ENCODE measurements around the gene NSUN2. TPM values are rescaled to one million over a fixed set of nuclear protein-coding genes. Genes with fewer than 3 reads are reported as not detected.
A peak's percentile ranks its signal among the peaks of the same experiment; 100 is the strongest.
"Not testable (repeated sequence)": the region's sequence is repeated elsewhere in the genome, so short reads cannot be mapped to it uniquely, and the experiment has no call there.

Gene NSUN2
- polyA plus RNA-seq, 2 of the 4 experiments (the other 2 are of a cell fraction) = 95.7 to 101 TPM

DNA sequence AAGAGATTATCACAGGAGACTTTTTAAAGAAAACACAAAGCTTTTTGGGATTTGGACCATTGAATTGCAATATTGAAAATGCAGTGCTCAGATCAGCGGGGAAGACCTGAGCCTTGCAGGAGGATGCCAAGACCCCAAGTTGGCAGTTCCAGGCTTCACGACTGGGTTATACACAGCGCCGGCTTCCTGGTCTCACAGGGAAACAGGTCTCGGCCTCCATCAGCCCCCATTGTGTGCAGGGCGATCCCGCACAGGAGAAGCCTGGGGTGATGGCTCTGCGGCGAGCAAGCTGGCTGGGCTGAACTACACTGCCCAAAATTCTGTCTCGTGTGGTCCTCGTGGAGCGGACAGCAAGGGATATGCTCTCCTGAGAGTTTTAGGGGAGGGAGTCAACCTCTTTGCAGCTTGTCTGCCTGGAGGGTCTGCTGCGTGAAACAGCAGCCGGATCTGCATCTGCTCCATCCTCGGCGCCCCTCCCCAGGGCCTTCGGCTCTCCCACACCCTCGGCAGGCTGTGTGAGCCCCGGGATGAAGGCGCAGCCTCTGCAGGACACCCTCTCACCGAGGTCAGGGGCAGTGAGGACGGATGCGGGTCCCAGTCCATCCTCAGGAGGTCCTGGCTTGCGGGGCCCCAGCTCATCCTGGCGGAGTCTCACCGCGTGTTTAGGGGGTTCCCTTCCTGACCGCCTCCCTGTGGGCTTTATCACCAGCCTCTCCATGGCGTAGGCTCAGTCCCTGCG is 60.6 kb downstream of the NSUN2 start:
- CTCF ChIA-PET = no interaction called here
- TF ChIP-seq ZC3H11A (IDR thresholded peaks at IDR 0.05) = no peak
- TF ChIP-seq NFE2L2 (conservative IDR thresholded peaks at IDR 0.05; ENCODE audit: low read length) = no peak
- TF ChIP-seq MYC (IDR thresholded peaks at IDR 0.05; ENCODE audit: borderline replicate concordance, low read length) = no peak
- TF ChIP-seq NR3C1 (IDR thresholded peaks at IDR 0.05) = no peak
- TF ChIP-seq CHD2 (IDR thresholded peaks at IDR 0.05; ENCODE audit: low read length, partially characterized antibody) = no peak

GRCh38 chr5:6571607-6572006 is 61.2 kb downstream of the NSUN2 start:
- H3K9me3 ChIP-seq; H3K4me2 ChIP-seq; DNase-seq (ENCODE audit: low read depth in 1 of 2, low spot score in 1 of 2); POLR2A ChIA-PET; ATAC-seq; H3K4me1 ChIP-seq; CTCF ChIA-PET; H3K4me3 ChIP-seq; FAIRE-seq; H3K27ac ChIP-seq: not testable (repeated sequence)
- WGBS (ENCODE audit: missing lambda C conversion rate) = 29% methylated on average over 2 of the region's 2 CpGs

More for the DNA sequence above, 60.6 kb downstream of the NSUN2 start:
- peak; percentile 22 to 37; a peak in 3 of 6 replicates for ATAC-seq
- Histone ChIP-seq H3K27ac (no peak overlapping the region), H3K4me2 (no peak overlapping the region), H3K9me3 (no peaks in the 10 kb centered on the region), H3K4me3 (no peak overlapping the region), H3K4me1 (no peaks in the 10 kb centered on the region)
- FAIRE-seq = no peak
- WGBS (ENCODE audit: missing lambda C conversion rate) = 53% methylated on average over 25 of the region's 30 CpGs
- POLR2A ChIA-PET = no interaction called here
- no peak for DNase-seq (ENCODE audit: low read depth in 1 of 2, low spot score in 1 of 2)

GRCh38 chr5:6570530-6570929 is 62.3 kb downstream of the NSUN2 start:
- TF ChIP-seq BHLHE40 (IDR thresholded peaks at IDR 0.05; ENCODE audit: low read depth, low read length) (no peak), HOXB5 (CRISPR knock-in tag; IDR thresholded peaks at IDR 0.05) (no peak), SMC3 (IDR thresholded peaks at IDR 0.05) (no peak), NPAS2 (CRISPR knock-in tag; IDR thresholded peaks at IDR 0.05; ENCODE audit: borderline replicate concordance) (no peak), ZC3H11A (IDR thresholded peaks at IDR 0.05) (no peak)
- DNase-seq (ENCODE audit: low read depth in 1 of 2, low spot score in 1 of 2) = no peak
- no peak for FAIRE-seq
- ATAC-seq = no peak
- H3K4me3 ChIP-seq = no peak overlapping the region
- no peak overlapping the region for H3K4me2 ChIP-seq
- no peak overlapping the region for H3K27ac ChIP-seq
- H3K4me1 ChIP-seq = no peaks in the 10 kb centered on the region
- POLR2A ChIA-PET = no interaction called here
- no peaks in the 10 kb centered on the region for H3K9me3 ChIP-seq
- CTCF ChIA-PET = no interaction called here
- 40% methylated on average over 5 of the region's 5 CpGs for WGBS (ENCODE audit: missing lambda C conversion rate)

GRCh38 chr5:6568889-6569288 is 64.0 kb downstream of the NSUN2 start:
- CTCF ChIA-PET = no interaction called here
- TF ChIP-seq TFCP2L1 (CRISPR knock-in tag; IDR thresholded peaks at IDR 0.05) (no peak), RNF2 (IDR thresholded peaks at IDR 0.05; ENCODE audit: borderline replicate concordance, low read depth) (no peak), MAFK (IDR thresholded peaks at IDR 0.05; ENCODE audit: partially characterized antibody) (no peak), ESRRA (IDR thresholded peaks at IDR 0.05; ENCODE audit: borderline replicate concordance, low read length) (no peak), BHLHE40 (IDR thresholded peaks at IDR 0.05; ENCODE audit: low read depth, low read length) (no peak), RARB (CRISPR knock-in tag; IDR thresholded peaks at IDR 0.05) (no peak), FOSL2 (IDR thresholded peaks at IDR 0.05) (no peak), FOSL2 (CRISPR knock-in tag; IDR thresholded peaks at IDR 0.05) (no peak), KDM1A (IDR thresholded peaks at IDR 0.05; ENCODE audit: low read depth) (no peak), MAZ (IDR thresholded peaks at IDR 0.05; ENCODE audit: borderline replicate concordance, low read depth, low read length) (no peak), NFE2L2 (conservative IDR thresholded peaks at IDR 0.05; ENCODE audit: low read length) (no peak), CHD4 (IDR thresholded peaks at IDR 0.05; ENCODE audit: borderline replicate concordance) (no peak), MAX (IDR thresholded peaks at IDR 0.05) (no peak), CBX8 (IDR thresholded peaks at IDR 0.05) (no peak), KDM5A (IDR thresholded peaks at IDR 0.05) (no peak), SMC3 (IDR thresholded peaks at IDR 0.05) (no peak), CEBPB (IDR thresholded peaks at IDR 0.05) (no peak), NR3C1 (IDR thresholded peaks at IDR 0.05) (no peak), SREBF2 (IDR thresholded peaks at IDR 0.05) (no peak), RFX5 (IDR thresholded peaks at IDR 0.05) (no peak)
- no peak for FAIRE-seq
- no peaks in the 10 kb centered on the region for H3K4me1 ChIP-seq
- WGBS (ENCODE audit: missing lambda C conversion rate) = 30% methylated on average over 6 of the region's 6 CpGs
- no peak overlapping the region for H3K4me2 ChIP-seq
- H3K9me3 ChIP-seq = no peaks in the 10 kb centered on the region
- no peak overlapping the region for H3K4me3 ChIP-seq
- no peak for DNase-seq (ENCODE audit: low read depth in 1 of 2, low spot score in 1 of 2)
- no peak for ATAC-seq
- POLR2A ChIA-PET = no interaction called here
- no peak overlapping the region for H3K27ac ChIP-seq
